Left lung (tissue), 10 donors: ENCODE data around the gene SH3TC1. TPM values are rescaled to one million over a fixed set of nuclear protein-coding genes. Genes with fewer than 3 reads are reported as not detected.

Source experiments
- ATAC-seq: fragments of 200-7000 bp; cut with Tn5 transposase; one replicate; pipeline ENCODE4 v1.9.1; 2020; ENCODE audit warnings: moderate library complexity
- DNase-seq, 4 donors: peaks; one replicate each; pipeline ENCODE4 v3.0.0-alpha.2; 2013 to 2020
- H3K27ac ChIP-seq, 2 donors: fragments of 200-600 bp; sonication (generic) in 1 of 2; one replicate each; pipeline versions ENCODE4 v1.5.0 to v1.8.0; 2020 to 2021
- H3K27me3 ChIP-seq, 2 donors: fragments of 200-600 bp; sonication (generic) in 1 of 2; one replicate each; pipeline versions ENCODE4 v1.5.0 to v1.8.0; 2020 to 2021
- H3K36me3 ChIP-seq, 2 donors: fragments of 200-600 bp; sonication (generic) in 1 of 2; one replicate each; pipeline versions ENCODE4 v1.5.0 to v1.8.0; 2020 to 2021
- H3K4me1 ChIP-seq, 2 donors: fragments of 200-600 bp; one replicate each; pipeline ENCODE4 v1.8.0; 2021
- H3K4me3 ChIP-seq, 2 donors: fragments of 200-600 bp; sonication (generic) in 1 of 2; one replicate each; pipeline versions ENCODE4 v1.5.0 to v1.8.0; 2020 to 2021; ENCODE audit warnings: mild to moderate bottlenecking in 1 of 2
- H3K9me3 ChIP-seq, 2 donors: fragments of 200-600 bp; sonication (generic) in 1 of 2; one replicate each; pipeline versions ENCODE4 v1.5.0 to v1.8.0; 2020 to 2021
- CTCF ChIP-seq, 2 donors: fragments of 200-600 bp; sonication (generic) in 1 of 2; IDR thresholded peaks; one replicate each; pipeline versions ENCODE4 v1.5.0 to v1.8.0; 2021; ENCODE audit warnings: antibody characterized with exemption in 2 of 2
- intact Hi-C, 2 donors: fragments of 100-400 bp; cut with DNase I; formaldehyde crosslinking; loops; one replicate each; pipeline versions ENCODE4 v1.11.2 to v1.14.2; 2022
- polyA plus RNA-seq, 6 donors: library from polyadenylated mRNA; unstranded; fragments of 120-200 nt; gene quantifications; one replicate each; pipeline ENCODE4 v1.2.1, GENCODE V29; 2013; ENCODE audit not compliant: insufficient read length in 6 of 6
- total RNA-seq, 2 donors: library from RNA; stranded (reverse); fragmentation: NEBNext Ultra II Directional; extraction: Animal tissue kit (Norgen Biotek cat#: 25700); gene quantifications; one replicate each; pipeline ENCODE4 v1.2.1, GENCODE V29; 2021
- donor health status: DM: no; HTN: yes; CAD: no.
- donor health status: DM: no; HTN: no; CAD: no.

SH3TC1 gene
- total and polyA plus RNA-seq, 8 donors = 22.0 to 46.1 (median 28.3) TPM

GRCh38 chr4:8210616-8211015, 11.5 kb downstream of the SH3TC1 start:
- TF ChIP-seq CTCF (IDR thresholded peaks at IDR 0.05) = no peak
- intact Hi-C loops = no loop called here
- Histone ChIP-seq H3K4me3 (no peak overlapping the region), H3K27me3 (no peaks in the 10 kb centered on the region), H3K4me1 (peaks cover 0 to 55% of the 10 kb centered on the region in 2 donors), H3K27ac (no peak overlapping the region), H3K9me3 (no peaks in the 10 kb centered on the region), H3K36me3 (peaks cover 0 to 74% of the 10 kb centered on the region in 2 donors)
- ATAC-seq (no peak), DNase-seq (no peak)

DNA sequence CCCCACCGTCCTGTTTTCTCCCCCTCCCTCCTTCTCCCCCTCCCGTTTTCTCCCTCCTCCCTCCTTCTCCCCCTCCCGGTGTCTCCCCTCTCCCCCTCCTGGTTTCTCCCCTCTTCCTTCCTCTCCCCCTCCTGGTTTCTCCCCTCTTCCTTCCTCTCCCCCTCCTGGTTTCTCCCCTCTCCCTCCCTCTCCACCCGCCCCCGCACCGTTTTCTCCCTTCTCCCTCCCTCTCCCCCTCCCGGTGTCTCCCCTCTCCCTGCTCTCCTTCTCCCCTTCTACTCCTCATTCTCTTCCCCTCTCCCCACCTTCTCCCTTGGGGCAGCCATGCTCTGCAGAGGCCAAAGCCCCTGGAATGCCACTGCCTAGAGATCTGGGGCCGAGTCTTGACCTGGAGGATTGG, 12.2 kb downstream of the SH3TC1 start:
- no peak for TF ChIP-seq CTCF (IDR thresholded peaks at IDR 0.05)
- ATAC-seq (no peak), DNase-seq (peak in 1 of 4 donors; percentile 58)
- no peak overlapping the region for H3K4me3 ChIP-seq
- intact Hi-C loops = no loop called here
- peaks cover 0 to 75% of the 10 kb centered on the region in 2 donors for H3K36me3 ChIP-seq
- no peaks in the 10 kb centered on the region for H3K27me3 ChIP-seq
- H3K27ac ChIP-seq = no peak overlapping the region
- no peaks in the 10 kb centered on the region for H3K9me3 ChIP-seq
- H3K4me1 ChIP-seq = peaks cover 0 to 49% of the 10 kb centered on the region in 2 donors

DNA sequence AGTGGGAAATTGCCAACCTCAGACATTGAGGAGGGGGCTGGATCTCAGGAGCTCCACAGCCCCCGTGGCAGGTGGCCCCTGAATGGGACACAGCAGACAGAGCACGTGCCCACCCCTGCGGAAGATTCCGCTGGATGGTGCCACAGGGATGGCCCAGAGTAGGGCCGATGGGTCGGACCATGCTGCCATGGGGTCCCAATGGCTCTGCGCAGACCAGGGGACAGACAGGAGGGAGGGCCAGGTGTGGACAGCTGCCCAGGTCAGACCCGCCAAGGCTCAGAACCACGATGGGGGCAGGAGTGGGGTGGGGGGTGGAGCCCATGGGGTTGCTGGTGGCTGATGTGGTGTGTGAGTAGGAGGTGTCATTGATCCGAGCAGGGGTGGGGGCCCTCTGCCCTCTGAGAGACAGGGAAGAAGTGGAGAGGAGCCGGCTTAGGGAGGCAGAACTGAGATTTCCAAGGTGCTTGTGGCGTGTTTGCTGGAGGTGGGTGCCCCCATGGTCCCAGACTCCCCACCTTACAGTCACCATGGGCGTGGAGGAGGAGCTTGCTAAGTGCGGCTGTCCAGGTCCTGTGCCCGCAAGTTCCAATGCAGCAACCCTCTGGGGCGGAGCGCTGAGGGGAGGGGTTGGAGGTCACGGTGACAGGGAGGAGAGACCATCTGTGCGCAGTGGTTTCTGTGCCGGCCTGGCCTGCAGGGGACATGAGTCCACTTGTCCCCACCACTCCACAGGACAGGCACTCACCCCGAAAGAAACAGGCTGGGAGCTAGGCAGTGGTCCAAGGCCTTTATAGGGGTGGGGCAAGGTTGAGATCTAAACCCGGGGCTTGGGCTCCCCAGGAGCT, 12.9 kb downstream of the SH3TC1 start:
- intact Hi-C loops = no loop called here
- ATAC-seq = no peak
- Histone ChIP-seq H3K36me3 (peaks cover 0 to 79% of the 10 kb centered on the region in 2 donors), H3K9me3 (no peaks in the 10 kb centered on the region), H3K4me3 (no peak overlapping the region), H3K27ac (no peak overlapping the region), H3K27me3 (no peaks in the 10 kb centered on the region), H3K4me1 (peaks cover 0 to 44% of the 10 kb centered on the region in 2 donors)
- TF ChIP-seq CTCF (IDR thresholded peaks at IDR 0.05) = no peak
- peak in 1 of 4 donors; percentile 64 for DNase-seq

- peaks cover 0 to 43% of the 10 kb centered on the region in 2 donors for H3K4me1 ChIP-seq
- H3K36me3 ChIP-seq = peaks cover 0 to 83% of the 10 kb centered on the region in 2 donors
- no peak overlapping the region for H3K27ac ChIP-seq
- no peaks in the 10 kb centered on the region for H3K9me3 ChIP-seq
- no peak for TF ChIP-seq CTCF (IDR thresholded peaks at IDR 0.05)
- DNase-seq (no peak), ATAC-seq (no peak)
- H3K4me3 ChIP-seq = no peak overlapping the region
- intact Hi-C loops = no loop called here
- H3K27me3 ChIP-seq = no peaks in the 10 kb centered on the region
Measured at GRCh38 chr4:8212622-8213021, 13.5 kb downstream of the SH3TC1 start.

- ATAC-seq = no peak
- H3K9me3 ChIP-seq = no peaks in the 10 kb centered on the region
- TF ChIP-seq CTCF (IDR thresholded peaks at IDR 0.05) = no peak
- no peak overlapping the region for H3K27ac ChIP-seq
- no peak overlapping the region for H3K4me3 ChIP-seq
- H3K4me1 ChIP-seq = peaks cover 0 to 38% of the 10 kb centered on the region in 2 donors
- intact Hi-C loops = no loop called here
- DNase-seq = peak in 1 of 4 donors; percentile 39
- no peaks in the 10 kb centered on the region for H3K27me3 ChIP-seq
- H3K36me3 ChIP-seq = peaks cover 0 to 83% of the 10 kb centered on the region in 2 donors
Measured at GRCh38 chr4:8213121-8213520, 14.0 kb downstream of the SH3TC1 start.
